ENCODE data around the gene RAB35.
A peak's percentile ranks its signal among the peaks of the same experiment; 100 is the strongest.

Gene RAB35

DNA sequence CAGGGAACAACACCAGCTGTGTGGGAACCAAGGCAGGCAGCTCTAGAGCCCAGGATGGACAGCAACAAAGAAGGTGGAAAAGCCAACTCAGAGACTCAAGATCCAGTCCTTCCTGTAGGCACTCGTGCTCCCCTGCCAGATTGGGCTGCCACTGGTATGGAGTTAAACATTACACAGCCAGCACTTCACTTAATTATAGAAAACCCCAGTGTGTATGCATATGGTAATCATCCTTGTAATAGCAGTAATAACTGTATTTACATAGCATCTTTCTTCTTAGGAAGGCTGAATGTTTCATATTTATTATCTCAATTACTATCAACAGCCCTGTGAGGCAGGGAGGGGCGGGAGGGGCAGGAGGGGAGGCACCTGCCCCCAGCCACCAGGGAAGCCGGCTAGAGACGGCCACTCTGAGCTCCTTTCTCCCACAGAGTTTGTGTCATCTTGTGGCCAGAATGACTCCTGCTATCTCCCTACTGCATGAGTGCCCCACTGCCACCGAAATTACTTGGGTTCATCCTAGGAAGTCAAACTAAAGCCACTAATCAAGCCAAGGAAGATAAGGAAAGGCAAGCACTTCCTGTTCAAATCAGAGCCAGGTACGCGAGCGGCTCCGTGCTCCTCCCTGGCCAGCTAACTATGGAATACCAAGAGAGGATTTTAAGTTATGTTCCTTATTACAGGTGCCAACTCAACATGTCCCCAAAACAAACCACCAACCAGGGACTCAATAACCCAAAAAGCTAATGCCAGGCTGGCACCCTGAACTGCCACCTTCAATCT is 15.7 kb upstream of the RAB35 start:
- DNase-seq, result peak in 1 of 2 experiments; percentile 18

DNA sequence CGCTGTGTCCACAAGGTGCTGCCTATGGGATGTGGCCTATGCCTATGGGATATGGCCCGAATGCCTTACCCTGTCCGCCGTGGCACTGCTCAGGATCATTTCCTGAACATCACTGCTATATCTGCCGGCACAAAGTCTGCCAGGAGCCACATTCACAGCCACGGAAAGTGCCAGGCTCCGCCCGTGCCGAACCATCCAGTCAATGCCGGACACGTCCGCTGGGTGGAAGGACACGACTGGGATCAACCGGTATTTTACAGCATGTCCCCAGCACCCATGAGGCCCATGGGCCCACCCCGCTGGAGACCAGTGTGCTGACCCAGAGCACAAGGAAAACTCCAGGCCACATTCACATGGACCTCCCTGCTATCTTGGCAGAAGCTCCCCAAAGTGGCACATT is 14.6 kb upstream of the RAB35 start:
- DNase-seq, result no peak

- DNase-seq, result no peak
Measured at GRCh38 chr12:120130011-120130410, 13.5 kb upstream of the RAB35 start.

DNA sequence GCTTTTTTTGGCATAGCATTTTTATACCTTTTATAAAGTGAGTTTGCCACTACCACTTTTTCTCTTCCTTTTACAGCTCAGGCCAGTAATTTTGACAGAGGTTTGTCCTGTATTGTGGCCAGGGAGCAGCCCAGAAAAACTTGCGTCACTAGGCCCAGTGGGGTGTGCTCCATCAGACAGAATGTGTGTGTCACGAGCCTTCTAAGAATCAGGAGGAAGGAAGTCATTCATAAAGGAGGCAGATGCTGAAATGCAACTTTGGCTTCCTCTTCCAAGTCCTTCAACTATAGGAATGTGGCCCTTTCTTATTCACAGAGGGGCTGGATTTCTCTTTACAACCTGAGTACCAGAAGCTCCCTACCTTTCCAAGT is 10.1 kb upstream of the RAB35 start:
- DNase-seq, result no peak

DNA sequence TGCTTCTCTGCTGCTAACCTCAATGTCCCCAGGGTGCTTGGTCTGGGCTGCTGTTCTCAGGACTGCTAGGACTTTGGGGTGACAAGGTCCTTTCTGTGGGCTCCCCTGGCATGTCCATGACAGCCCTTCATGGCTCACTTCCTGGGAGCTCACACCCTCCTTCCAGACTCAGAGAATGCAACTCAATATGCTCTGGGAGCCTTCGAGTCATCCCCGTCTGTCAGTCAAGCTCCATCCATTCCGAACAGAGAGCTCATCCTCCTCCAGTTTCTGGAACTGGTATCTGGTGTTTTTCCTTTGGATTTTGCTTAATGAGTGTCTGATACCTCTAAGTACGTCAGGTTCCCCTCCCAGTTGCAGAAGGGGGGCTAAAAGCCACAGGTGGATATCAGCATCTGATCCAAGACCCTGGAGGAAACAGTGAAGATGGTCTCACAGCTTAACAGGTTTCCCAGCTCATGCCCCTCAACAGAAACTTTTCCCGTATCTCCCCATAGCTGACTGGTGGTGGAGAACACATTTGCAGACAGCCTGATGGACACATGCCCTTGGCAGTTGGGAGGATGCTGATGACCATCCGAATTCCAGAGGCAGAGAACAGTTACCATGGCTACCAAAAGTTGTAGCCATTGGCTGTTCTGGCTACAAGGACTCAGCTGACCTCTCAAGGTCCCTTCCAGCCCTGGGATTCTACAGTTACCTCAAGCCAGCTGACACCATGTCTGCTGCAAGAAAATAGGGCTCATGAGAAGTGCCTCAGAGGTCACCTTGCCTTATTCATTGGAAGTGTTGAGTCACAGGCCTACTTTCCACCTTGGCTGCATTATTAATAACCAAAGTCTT is 9.5 kb upstream of the RAB35 start:
- DNase-seq, result no peak

DNA sequence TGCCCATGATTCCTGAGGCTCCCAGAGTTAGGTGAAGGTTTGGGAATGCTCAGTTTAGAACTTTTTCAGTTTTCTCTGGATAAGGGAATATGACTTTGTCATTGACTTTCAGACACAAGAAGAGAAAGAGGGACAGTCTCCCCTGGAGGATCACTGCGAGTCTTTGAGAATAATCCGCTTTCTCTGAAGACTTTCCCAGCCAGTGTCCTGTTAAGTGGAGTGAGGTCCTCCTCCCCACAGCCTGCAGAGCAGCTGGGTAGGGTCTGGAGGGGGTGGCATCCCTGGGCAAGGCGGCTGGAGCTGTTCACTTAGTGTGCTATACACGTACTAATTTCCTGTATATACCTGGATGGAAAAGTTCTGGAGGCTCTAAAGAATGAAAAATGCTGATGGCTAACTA is 8.5 kb upstream of the RAB35 start:
- DNase-seq, result no peak

DNA sequence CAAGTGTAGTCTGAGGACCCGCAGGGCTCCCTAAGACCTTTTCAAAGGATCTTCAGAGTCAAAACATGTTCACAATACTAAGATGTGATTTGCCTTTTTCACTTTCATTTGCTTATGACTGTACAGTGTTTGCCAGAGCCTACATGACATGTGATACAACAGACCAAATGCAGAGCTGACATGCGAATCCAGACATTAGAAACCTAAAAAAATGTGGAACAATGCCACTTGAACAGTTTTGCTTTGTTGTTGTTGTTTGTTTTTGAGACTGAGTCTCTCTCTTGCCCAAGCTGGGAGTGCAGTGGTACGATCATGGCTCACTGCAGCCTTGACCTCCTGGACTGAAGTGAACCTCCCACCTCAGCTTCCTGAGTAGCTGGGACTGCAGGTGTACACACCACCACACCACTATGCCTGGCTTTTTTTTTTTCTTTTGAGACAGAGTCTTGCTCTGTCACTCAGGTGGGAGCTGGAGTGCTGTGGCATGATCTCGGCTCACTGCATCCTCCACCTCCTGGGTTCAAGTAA is 5.3 kb upstream of the RAB35 start:
- no peak for DNase-seq

- DNase-seq, result no peak
Measured at GRCh38 chr12:120121343-120121742, 4.8 kb upstream of the RAB35 start.

GRCh38 chr12:120119271-120119973 is 2.9 kb upstream of the RAB35 start:
- no peak for DNase-seq

DNA sequence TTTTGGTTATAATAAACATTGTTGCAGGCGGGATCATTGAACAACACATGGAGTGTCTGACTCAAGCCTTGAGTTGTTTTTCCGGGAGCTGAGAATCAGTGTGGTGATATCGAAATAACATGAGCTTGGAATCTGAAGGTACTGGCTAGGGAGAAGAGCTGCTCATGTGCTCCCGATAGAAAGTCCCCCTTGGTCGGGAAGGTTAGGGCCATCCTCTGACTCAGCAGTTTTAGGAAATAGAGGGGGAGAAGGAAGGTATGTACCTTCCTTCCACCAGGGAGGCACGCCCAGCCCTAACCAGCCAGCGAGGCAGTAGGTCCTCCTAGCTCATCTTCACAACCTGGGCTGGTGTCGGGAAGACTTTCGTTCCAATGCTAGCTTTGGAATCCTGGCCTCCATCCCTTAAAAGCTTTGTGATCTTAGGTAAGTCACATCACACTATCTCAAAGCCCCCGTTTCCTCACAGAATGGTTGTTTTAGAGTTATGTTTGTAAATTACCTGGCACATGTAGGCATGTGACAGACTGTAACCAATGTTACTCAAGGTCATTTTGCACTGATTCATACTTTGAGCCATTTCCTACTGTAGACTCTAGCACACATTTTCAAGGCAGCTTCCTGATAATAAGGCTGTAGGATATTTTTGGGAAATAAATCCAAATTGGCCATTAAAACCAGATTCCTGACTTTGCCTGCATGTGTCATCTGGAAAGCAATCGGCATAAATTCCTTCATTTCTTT is 1.9 kb upstream of the RAB35 start:
- DNase-seq, result peak in 1 of 2 experiments; percentile 44

DNA sequence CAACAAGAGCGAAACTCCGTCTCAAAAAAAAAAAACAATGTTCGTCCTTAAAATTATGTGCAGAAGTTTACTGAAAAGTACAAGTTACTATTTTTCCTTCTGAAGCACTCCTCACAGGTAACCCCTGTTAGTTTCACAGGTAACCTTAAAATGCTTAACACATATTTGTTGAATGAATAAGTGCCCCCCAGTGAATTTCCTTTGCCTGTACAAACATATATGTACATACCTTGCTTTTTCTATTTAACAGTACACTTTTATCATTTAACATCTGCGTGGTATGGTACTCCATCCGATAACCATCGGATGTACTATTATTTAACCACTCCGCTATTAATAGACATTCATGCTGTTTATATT is 1.4 kb upstream of the RAB35 start:
- DNase-seq, result no peak

- DNase-seq, result peak; percentile 71 to 96
Measured at GRCh38 chr12:120116792-120117651, 469 bp upstream of the RAB35 start.

DNA sequence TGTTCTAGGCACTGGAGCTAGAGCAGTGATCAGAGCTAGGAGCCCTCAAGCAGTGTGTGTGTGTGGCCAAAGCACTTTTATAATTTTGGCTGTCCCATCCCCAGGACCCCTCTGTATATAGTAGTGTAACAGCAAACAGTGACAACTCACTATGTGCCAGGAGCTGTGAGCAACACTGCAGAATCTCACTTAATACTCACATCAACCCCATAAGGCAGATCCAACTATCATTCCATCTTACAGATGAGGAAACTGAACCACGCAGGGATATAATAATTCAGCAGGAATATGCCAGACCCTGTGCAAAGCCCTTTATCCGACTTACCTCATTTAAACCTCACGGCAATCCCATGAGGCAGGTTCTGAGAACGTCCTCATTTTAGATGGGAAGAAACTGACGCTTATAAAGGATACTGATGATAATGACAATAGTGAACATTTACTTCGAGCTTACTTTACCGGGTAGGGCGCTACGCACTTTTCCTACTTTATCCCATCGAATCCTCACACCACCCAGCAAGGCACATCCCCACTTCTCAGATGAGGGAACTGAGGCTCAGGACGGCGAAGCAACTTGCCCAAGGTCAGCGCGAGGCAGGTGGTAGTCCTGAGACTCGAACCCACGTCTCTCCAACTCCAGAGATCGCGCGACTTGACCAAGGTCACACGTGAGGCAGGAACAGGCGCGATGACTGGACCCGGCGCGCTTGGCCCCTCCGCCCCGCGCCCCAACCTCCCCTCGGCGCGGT is 687 bp downstream of the RAB35 start:
- DNase-seq, result peak in 1 of 2 experiments; percentile 53

GRCh38 chr12:120115066-120115465 is 1.5 kb downstream of the RAB35 start:
- no peak for DNase-seq

GRCh38 chr12:120110550-120111501 is 5.7 kb downstream of the RAB35 start:
- DNase-seq, result no peak

- DNase-seq, result no peak
Measured at GRCh38 chr12:120109570-120110267, 6.8 kb downstream of the RAB35 start.

- no peak for DNase-seq
Measured at GRCh38 chr12:120106151-120106550, 10.4 kb downstream of the RAB35 start.

- DNase-seq, result no peak
Measured at GRCh38 chr12:120103371-120103770, 13.2 kb downstream of the RAB35 start.

- DNase-seq, result no peak
Measured at GRCh38 chr12:120103044-120103338, 13.6 kb downstream of the RAB35 start.
